HEK293T (cell line): Measurements from ENCODE around the gene BEND7.
A peak's percentile ranks its signal among the peaks of the same experiment; 100 is the strongest.

Experiments used
- CTCF ChIA-PET: fragments of 350-600 bp; formaldehyde crosslinking; extraction: SDS; loops from one replicate; lab custom pipeline; 2021; ENCODE audit warnings: antibody characterized with exemption, inconsistent platforms; lab: Yijun Ruan, JAX
- POLR2A ChIA-PET: fragments of 350-600 bp; formaldehyde crosslinking; extraction: SDS; loops from one replicate; lab custom pipeline; 2020; ENCODE audit warnings: antibody characterized with exemption, inconsistent platforms; lab: Yijun Ruan, JAX
- DNase-seq: peaks from one replicate; pipeline ENCODE4 v3.0.0; 2012; ENCODE audit warnings: mixed read lengths; ENCODE audit errors: extremely low spot score
- ARNT ChIP-seq: fragments of 450-650 bp; IDR thresholded peaks from 2 replicates; pipeline ENCODE4 v1.6.1; 2017; ENCODE audit warnings: mild to moderate bottlenecking
- BHLHE40 ChIP-seq: fragments of 450-650 bp; IDR thresholded peaks from 2 replicates; pipeline ENCODE4 v1.6.1; 2016; ENCODE audit warnings: mild to moderate bottlenecking, moderate library complexity, borderline replicate concordance
- CTBP1 ChIP-seq: fragments of 450-650 bp; IDR thresholded peaks from 2 replicates; pipeline ENCODE4 v1.6.1; 2016; ENCODE audit warnings: borderline replicate concordance
- ELF4 ChIP-seq: fragments of 450-650 bp; IDR thresholded peaks from 2 replicates; pipeline ENCODE4 v1.6.1; 2017; ENCODE audit warnings: antibody characterized with exemption
- FOXA1 ChIP-seq: fragments of 450-650 bp; IDR thresholded peaks from 2 replicates; pipeline ENCODE4 v1.6.1; 2016; ENCODE audit warnings: mild to moderate bottlenecking
- FOXK2 ChIP-seq: fragments of 450-650 bp; IDR thresholded peaks from 2 replicates; pipeline ENCODE4 v1.6.1; 2016; ENCODE audit warnings: mild to moderate bottlenecking
- FOXM1 ChIP-seq: fragments of 450-650 bp; IDR thresholded peaks from 2 replicates; pipeline ENCODE4 v1.6.1; 2017; ENCODE audit warnings: mild to moderate bottlenecking, borderline replicate concordance
- HDGF ChIP-seq: fragments of 450-650 bp; IDR thresholded peaks from 2 replicates; pipeline ENCODE4 v1.6.1; 2017; ENCODE audit warnings: antibody characterized with exemption, borderline replicate concordance
- L3MBTL2 ChIP-seq: fragments of 450-650 bp; conservative IDR thresholded peaks from 2 replicates; pipeline ENCODE4 v1.6.1; 2016; ENCODE audit warnings: mild to moderate bottlenecking
- LEF1 ChIP-seq: fragments of 450-650 bp; IDR thresholded peaks from 2 replicates; pipeline ENCODE4 v1.6.1; 2017; ENCODE audit warnings: mild to moderate bottlenecking, borderline replicate concordance
- NFRKB ChIP-seq: fragments of 450-650 bp; IDR thresholded peaks from 2 replicates; pipeline ENCODE4 v1.6.1; 2016; ENCODE audit warnings: mild to moderate bottlenecking, moderate library complexity
- SP1 ChIP-seq: fragments of 450-650 bp; IDR thresholded peaks from 2 replicates; pipeline ENCODE4 v1.6.1; 2017
- SUZ12 ChIP-seq: fragments of 450-650 bp; IDR thresholded peaks from 2 replicates; pipeline ENCODE4 v1.6.1; 2016; ENCODE audit warnings: mild to moderate bottlenecking
- TARDBP ChIP-seq: fragments of 450-650 bp; IDR thresholded peaks from 2 replicates; pipeline ENCODE4 v1.6.1; 2016
- ZNF384 ChIP-seq: fragments of 450-650 bp; IDR thresholded peaks from 2 replicates; pipeline ENCODE4 v1.6.1; 2016
- TF ChIP-seq, protein P1 (sequence below): fragments of 450-650 bp; IDR thresholded peaks from 2 replicates; pipeline ENCODE4 v1.6.1; 2016

BEND7 gene, protein sequence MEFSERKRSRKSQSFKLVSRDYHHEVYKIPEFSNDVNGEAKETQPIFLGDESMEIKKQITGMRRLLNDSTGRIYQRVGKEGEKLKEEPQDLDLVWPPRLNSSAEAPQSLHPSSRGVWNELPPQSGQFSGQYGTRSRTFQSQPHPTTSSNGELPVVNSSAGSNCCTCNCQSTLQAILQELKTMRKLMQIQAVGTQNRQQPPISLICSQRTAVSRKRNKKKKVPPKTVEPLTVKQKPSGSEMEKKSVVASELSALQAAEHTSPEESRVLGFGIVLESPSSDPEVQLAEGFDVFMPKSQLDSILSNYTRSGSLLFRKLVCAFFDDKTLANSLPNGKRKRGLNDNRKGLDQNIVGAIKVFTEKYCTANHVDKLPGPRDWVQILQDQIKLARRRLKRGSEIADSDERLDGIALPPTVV

DNA sequence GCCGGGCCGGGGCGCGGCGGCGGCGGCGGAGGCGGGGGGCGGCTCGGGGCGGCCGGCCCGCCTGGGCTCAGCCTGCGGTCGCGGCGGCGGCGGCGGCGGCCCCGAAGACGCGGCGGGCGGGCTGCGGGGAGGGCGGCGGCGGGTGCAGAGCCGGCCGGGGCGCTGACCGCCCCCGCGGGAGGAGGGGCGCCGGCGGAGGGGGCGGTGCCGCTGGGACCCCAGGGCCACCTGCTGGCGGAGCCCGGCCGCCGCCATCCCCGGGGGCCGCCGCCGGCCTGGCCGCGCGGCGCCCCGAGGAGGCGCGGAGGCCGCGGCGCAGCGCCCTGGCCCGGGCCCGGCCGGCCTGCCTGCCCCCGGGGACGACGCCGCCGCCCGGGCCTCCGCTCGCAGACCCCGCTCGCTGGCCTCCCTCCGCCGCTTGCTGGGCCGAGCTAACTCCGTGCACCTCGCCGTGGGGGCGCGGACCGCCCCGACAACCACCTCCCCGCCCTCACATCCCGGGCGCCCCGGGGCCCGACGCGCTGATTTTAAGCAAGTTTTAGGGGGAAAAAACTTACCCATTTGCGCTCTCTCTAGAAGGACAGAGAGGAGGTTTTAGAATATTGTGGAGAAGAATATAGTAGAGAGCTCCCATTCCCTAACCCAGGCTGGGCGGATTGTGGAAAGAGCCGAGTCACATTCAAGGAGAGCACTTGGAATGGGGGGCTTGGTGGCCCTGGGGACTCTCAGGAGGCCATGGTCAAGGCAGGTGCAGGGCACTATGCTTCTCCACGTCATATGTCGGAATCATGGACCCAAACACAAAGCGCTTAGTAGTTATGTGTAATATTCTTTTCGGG is at the start of gene BEND7:
Gene BEND7, minus strand, starts transcription at position 140 of the 839 bp plus-strand sequence. CDS start 481 bp downstream, outside the sequence.
- ChIA-PET CTCF (no interaction called here), POLR2A (no interaction called here)

DNA sequence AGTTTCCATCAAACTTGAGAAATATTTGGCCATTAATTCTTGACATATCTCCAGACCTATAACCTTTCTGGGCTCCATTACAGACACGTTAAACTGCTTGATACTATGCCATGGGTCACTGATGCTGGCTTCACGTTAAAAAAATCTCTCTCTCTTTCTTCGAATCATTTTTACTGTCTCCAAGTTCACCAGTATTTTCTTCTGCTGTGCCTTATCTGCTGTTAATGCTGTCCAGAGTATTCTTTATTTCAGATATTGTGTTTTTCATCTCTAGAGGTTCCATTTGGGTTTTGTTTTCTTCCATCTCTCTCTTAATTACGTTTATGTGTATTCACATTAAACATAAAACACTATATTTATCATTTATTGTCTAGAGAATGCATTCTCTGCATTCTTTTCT is 45.1 kb upstream of the BEND7 start:
- TF ChIP-seq, protein P1, sequence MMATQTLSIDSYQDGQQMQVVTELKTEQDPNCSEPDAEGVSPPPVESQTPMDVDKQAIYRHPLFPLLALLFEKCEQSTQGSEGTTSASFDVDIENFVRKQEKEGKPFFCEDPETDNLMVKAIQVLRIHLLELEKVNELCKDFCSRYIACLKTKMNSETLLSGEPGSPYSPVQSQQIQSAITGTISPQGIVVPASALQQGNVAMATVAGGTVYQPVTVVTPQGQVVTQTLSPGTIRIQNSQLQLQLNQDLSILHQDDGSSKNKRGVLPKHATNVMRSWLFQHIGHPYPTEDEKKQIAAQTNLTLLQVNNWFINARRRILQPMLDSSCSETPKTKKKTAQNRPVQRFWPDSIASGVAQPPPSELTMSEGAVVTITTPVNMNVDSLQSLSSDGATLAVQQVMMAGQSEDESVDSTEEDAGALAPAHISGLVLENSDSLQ, result no peak
- no peak for TF ChIP-seq ELF4
- no peak for TF ChIP-seq NFRKB
- TF ChIP-seq ARNT, result no peak
- no peak for TF ChIP-seq HDGF
- TF ChIP-seq TARDBP, result no peak
- TF ChIP-seq CTBP1, result no peak
- TF ChIP-seq BHLHE40, result no peak
- no peak for TF ChIP-seq L3MBTL2
- no peak for TF ChIP-seq SP1
- TF ChIP-seq FOXA1, result no peak
- TF ChIP-seq ZNF384, result no peak
- no peak for TF ChIP-seq FOXM1
- ChIA-PET POLR2A (no interaction called here), CTCF (no interaction called here)
- no peak for DNase-seq

More for the DNA sequence above, at the start of gene BEND7:
- TF ChIP-seq FOXM1 (no peak), L3MBTL2 (no peak), FOXA1 (no peak), FOXK2 (no peak), NFRKB (no peak), ARNT (no peak), SUZ12 (no peak)
- peak; percentile 69 for DNase-seq

DNA sequence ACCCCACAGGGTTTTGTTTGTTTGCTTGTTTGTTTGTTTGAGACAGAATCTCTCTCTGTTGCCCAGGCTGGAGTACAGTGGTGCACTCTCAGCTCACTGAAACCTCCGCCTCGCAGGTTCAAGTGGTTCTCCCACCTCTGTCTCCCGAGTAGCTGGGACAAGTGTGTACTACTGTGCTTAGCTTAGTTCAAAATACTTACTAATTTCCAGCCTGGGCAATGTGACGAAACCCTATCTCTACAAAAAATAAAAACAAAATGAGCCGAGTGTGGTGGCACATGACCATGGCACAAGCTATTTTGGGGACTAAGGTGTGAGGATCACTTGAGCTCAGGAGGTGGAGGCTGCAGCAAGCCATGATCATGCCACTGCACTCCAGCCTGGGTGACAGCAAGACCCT is 42.7 kb upstream of the BEND7 start:
- ChIA-PET CTCF (no interaction called here), POLR2A (no interaction called here)
- DNase-seq, result no peak
- no peak for TF ChIP-seq SUZ12
- TF ChIP-seq LEF1, result no peak
- TF ChIP-seq ELF4, result no peak
- no peak for TF ChIP-seq CTBP1
- TF ChIP-seq, protein P1, result no peak
- TF ChIP-seq L3MBTL2, result no peak
- TF ChIP-seq BHLHE40, result no peak
- no peak for TF ChIP-seq SP1
- no peak for TF ChIP-seq TARDBP
- no peak for TF ChIP-seq FOXM1
- no peak for TF ChIP-seq NFRKB
- no peak for TF ChIP-seq ZNF384
- no peak for TF ChIP-seq HDGF
- no peak for TF ChIP-seq FOXA1
- TF ChIP-seq ARNT, result no peak
- no peak for TF ChIP-seq FOXK2

DNA sequence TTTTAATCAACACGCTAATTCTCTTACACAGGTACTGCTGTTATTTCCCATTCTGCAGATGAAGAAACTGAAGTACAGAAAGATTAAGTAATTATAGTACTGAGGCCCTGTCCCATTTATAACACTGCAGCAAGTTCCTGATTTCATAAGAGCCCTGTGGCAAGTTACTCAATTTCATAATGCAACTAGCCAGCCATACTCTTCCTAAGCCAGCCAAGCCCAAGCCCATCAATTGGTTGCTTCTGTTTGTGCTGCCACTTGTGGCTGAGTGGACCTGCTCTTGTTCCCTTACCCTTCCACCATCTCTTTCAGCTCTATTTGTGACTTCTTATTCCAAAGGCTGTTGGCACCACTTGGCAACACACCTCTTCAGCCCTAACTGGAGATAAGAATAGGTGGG is 38.2 kb upstream of the BEND7 start:
- POLR2A ChIA-PET, result no interaction called here

DNA sequence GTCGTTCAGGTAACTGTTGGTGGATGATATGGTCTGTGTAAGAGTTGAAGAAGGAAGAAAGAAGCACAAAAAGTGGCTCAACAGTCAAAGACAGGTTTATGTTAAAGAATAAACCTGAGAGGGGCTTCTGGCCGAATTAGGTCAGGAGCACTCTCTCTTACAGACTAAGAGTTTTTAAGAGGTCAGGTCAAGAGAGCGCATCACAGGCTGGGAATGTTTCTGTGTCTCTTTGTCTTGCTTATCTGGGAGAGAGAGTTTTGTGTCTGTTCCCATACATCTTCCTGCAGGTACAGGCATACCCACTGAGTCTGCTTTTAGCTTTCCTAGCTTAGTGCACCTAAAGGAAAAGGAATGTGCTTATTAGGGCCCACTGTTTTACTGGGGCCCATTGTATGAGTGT is 35.8 kb upstream of the BEND7 start:
- no peak for TF ChIP-seq BHLHE40
- TF ChIP-seq ZNF384, result no peak
- no peak for TF ChIP-seq FOXM1
- TF ChIP-seq ARNT, result no peak
- TF ChIP-seq SP1, result no peak
- no peak for TF ChIP-seq FOXA1
- TF ChIP-seq TARDBP, result no peak
- TF ChIP-seq, protein P1, result no peak
- TF ChIP-seq SUZ12, result no peak
- TF ChIP-seq ELF4, result no peak
- TF ChIP-seq NFRKB, result no peak
- TF ChIP-seq LEF1, result no peak
- TF ChIP-seq FOXK2, result no peak
- no peak for TF ChIP-seq HDGF
- no peak for TF ChIP-seq L3MBTL2
- no peak for TF ChIP-seq CTBP1
- DNase-seq, result no peak
- POLR2A ChIA-PET, result no interaction called here
- CTCF ChIA-PET, result no interaction called here

More for the DNA sequence above, 38.2 kb upstream of the BEND7 start:
- CTCF ChIA-PET, result no interaction called here
- no peak for DNase-seq
- no peak for TF ChIP-seq NFRKB
- no peak for TF ChIP-seq FOXM1
- TF ChIP-seq, protein P1, result no peak
- no peak for TF ChIP-seq SUZ12
- TF ChIP-seq HDGF, result no peak
- no peak for TF ChIP-seq BHLHE40
- TF ChIP-seq FOXA1, result no peak
- no peak for TF ChIP-seq ARNT
- no peak for TF ChIP-seq LEF1
- no peak for TF ChIP-seq L3MBTL2
- no peak for TF ChIP-seq ELF4
- TF ChIP-seq ZNF384, result no peak
- TF ChIP-seq CTBP1, result no peak
- TF ChIP-seq FOXK2, result no peak
- no peak for TF ChIP-seq TARDBP
